ENCODE measurements around the gene PPIG.
"Not testable (repeated sequence)": the region's sequence is repeated elsewhere in the genome, so short reads cannot be mapped to it uniquely, and the experiment has no call there.

PPIG gene

GRCh38 chr2:169673106-169673505 lies 89.0 kb downstream of the PPIG start:
- no peak overlapping the region for H3K4me3 ChIP-seq (ENCODE audit: low read length)
- DNase-seq (ENCODE audit: low read depth) = no peak
- TF ChIP-seq CTCF (conservative IDR thresholded peaks at IDR 0.05; ENCODE audit: low read length) = no peak

GRCh38 chr2:169673921-169674320 lies 89.8 kb downstream of the PPIG start:
- no peak for TF ChIP-seq CTCF (conservative IDR thresholded peaks at IDR 0.05; ENCODE audit: low read length)
- no peak for DNase-seq (ENCODE audit: low read depth)
- H3K4me3 ChIP-seq (ENCODE audit: low read length) = no peak overlapping the region

- DNase-seq (ENCODE audit: low read depth) = no peak
Measured at GRCh38 chr2:169676357-169676756, 92.2 kb downstream of the PPIG start.

GRCh38 chr2:169676850-169677249 lies 92.7 kb downstream of the PPIG start:
- TF ChIP-seq CTCF (conservative IDR thresholded peaks at IDR 0.05; ENCODE audit: low read length) = no peak
- H3K4me3 ChIP-seq (ENCODE audit: low read length) = no peak overlapping the region
- no peak for DNase-seq (ENCODE audit: low read depth)

More at GRCh38 chr2:169676357-169676756, 92.2 kb downstream of the PPIG start:
- no peak for TF ChIP-seq CTCF (conservative IDR thresholded peaks at IDR 0.05; ENCODE audit: low read length)
- H3K4me3 ChIP-seq (ENCODE audit: low read length) = no peak overlapping the region

- TF ChIP-seq CTCF (conservative IDR thresholded peaks at IDR 0.05; ENCODE audit: low read length) = no peak
- H3K4me3 ChIP-seq (ENCODE audit: low read length) = no peak overlapping the region
- no peak for DNase-seq (ENCODE audit: low read depth)
Measured at GRCh38 chr2:169683054-169683424, 98.9 kb downstream of the PPIG start.

- H3K4me3 ChIP-seq (ENCODE audit: low read length) = no peak overlapping the region
- TF ChIP-seq CTCF (conservative IDR thresholded peaks at IDR 0.05; ENCODE audit: low read length) = no peak
- no peak for DNase-seq (ENCODE audit: low read depth)
Measured at GRCh38 chr2:169683425-169684134, 99.4 kb downstream of the PPIG start.

GRCh38 chr2:169684135-169684565 lies 100.0 kb downstream of the PPIG start:
- no peak overlapping the region for H3K4me3 ChIP-seq (ENCODE audit: low read length)
- TF ChIP-seq CTCF (conservative IDR thresholded peaks at IDR 0.05; ENCODE audit: low read length) = no peak
- DNase-seq (ENCODE audit: low read depth) = no peak

- DNase-seq (ENCODE audit: low read depth); H3K4me3 ChIP-seq (ENCODE audit: low read length): not testable (repeated sequence)
Measured at GRCh38 chr2:169684712-169685111, 100.6 kb downstream of the PPIG start.

GRCh38 chr2:169686825-169687224 lies 102.7 kb downstream of the PPIG start:
- DNase-seq (ENCODE audit: low read depth); H3K4me3 ChIP-seq (ENCODE audit: low read length): not testable (repeated sequence)

GRCh38 chr2:169687943-169688342 lies 103.8 kb downstream of the PPIG start:
- H3K4me3 ChIP-seq (ENCODE audit: low read length); DNase-seq (ENCODE audit: low read depth): not testable (repeated sequence)
